Astrocyte of the cerebellum (primary cell): ENCODE measurements around the gene OLFM2.

Source experiments
- DNase-seq: peaks from one replicate; pipeline ENCODE4 v3.0.0-alpha.2; 2011; ENCODE audit warnings: low read depth
- H3K4me3 ChIP-seq: 2 replicates; pipeline ENCODE4 v1.5.1; 2011; ENCODE audit warnings: mild to moderate bottlenecking, low read depth, low read length, moderate library complexity
- in situ Hi-C: cut with HindIII; loops from 2 replicates; pipeline ENCODE4 v1.10.0; 2017; ENCODE audit warnings: low sequenced_read_pairs
- TF ChIP-seq, protein P1 (sequence below): IDR thresholded peaks from 2 replicates; pipeline ENCODE4 v1.5.1; 2012; ENCODE audit warnings: low read length, low read depth, moderate library complexity, mild to moderate bottlenecking; ENCODE audit errors: missing control alignments

OLFM2 gene

DNA sequence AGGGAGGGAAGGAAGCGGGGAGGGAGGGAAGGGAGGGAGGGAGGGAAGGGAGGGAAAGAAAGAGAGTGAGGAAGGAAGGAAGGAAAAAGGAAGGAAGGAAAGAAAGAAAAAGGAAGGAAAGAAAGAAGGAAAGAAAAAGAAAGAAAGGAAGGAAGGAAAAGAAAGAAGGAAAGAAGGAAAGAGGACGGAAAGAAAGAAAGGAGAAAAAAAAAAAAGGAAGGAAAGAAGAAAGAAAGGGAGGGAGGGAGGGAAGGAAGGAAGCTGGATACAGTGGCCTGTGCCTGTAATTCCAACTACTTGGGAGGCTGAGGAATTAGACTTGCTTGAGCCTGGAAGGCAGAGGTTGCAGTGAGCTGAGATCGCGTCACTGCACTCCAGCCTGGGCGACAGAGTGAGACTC is 35.3 kb downstream of the OLFM2 start:
- TF ChIP-seq, protein P1, sequence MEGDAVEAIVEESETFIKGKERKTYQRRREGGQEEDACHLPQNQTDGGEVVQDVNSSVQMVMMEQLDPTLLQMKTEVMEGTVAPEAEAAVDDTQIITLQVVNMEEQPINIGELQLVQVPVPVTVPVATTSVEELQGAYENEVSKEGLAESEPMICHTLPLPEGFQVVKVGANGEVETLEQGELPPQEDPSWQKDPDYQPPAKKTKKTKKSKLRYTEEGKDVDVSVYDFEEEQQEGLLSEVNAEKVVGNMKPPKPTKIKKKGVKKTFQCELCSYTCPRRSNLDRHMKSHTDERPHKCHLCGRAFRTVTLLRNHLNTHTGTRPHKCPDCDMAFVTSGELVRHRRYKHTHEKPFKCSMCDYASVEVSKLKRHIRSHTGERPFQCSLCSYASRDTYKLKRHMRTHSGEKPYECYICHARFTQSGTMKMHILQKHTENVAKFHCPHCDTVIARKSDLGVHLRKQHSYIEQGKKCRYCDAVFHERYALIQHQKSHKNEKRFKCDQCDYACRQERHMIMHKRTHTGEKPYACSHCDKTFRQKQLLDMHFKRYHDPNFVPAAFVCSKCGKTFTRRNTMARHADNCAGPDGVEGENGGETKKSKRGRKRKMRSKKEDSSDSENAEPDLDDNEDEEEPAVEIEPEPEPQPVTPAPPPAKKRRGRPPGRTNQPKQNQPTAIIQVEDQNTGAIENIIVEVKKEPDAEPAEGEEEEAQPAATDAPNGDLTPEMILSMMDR = no peak
- in situ Hi-C loops = no loop called here

DNA sequence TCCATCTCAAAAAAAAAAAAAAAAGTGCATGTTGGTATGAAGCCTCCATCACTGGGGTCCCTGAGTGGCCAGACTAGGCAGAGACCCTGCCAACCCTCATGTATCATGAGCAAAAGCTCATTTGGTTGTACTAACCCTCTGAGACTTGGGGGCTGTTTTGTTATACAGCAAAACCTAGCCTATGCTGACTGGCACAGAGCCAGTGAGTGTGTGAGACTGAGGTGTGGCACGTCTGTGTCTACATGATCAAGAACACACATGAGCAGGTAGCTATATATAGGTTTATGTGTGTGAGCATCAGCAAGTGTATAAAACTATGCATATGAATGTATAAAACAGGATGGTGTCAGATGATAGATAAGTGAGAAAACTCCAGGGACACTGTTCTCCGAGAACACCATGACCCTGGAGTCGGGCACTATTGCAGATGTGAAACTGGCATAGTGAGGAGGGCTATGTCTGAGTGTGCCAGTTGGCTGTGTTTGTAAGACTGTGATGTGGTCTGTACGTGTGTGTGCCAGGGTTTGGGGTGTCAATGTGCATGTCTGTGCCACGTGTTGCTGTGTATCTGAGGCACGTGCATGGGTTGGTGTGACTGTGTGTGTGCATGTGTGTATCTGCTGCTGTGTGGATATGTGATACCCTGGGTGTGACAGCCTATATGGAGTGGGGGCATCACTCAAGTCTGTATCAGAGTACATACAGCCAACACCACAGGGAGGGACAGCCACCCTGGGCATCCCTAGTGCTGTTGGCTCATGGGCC is 44.5 kb downstream of the OLFM2 start:
- no peak overlapping the region for H3K4me3 ChIP-seq
- in situ Hi-C loops = no loop called here
- DNase-seq = no peak
- TF ChIP-seq, protein P1 = no peak

More for the DNA sequence above, 35.3 kb downstream of the OLFM2 start:
- no peak for DNase-seq
- H3K4me3 ChIP-seq = no peak overlapping the region

DNA sequence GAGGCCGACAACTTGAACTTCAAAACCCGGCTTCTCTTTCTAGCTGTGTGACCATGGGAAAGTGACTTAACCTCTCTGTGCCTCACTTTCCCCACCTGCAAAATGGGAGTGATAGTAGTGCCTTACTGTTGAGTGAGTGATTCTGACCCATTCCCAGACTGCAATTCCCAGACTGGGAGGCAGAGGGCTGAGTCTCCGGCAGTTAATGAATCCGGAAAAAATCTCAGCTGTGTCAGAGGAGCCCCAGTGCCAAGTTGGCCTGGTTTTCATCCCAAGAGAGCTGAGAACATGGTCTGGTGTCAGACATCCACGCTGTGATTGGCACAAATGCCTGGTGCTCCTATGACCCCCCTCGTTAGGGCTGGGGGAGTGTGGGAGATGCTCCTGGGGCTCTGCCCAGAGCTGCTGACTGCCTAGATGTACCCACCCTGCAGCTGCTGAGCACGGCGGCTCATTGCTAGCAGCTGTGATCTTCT is 51.2 kb downstream of the OLFM2 start:
- DNase-seq = no peak
- TF ChIP-seq, protein P1 = peak; percentile 53
- no peak overlapping the region for H3K4me3 ChIP-seq
- in situ Hi-C loops = no loop called here

DNA sequence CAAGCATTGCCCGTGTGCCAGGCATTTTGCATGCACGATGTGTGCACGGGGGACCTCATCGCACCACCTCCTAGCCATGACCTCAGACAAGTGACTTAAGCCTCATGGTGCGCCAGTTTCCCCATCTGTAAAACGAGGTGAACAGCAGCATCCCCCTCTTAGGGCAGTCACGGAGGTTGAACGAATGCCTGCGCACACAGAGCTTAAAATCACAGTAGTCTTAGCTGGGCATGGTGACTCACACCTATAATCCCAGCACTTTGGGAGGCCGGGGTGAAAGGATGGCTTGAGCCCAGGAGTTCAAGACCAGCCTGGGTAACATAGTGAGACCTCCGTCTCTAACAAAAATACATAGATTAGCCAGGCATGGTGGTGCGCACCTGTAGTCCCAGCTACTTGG is 52.6 kb downstream of the OLFM2 start:
- DNase-seq = no peak
- TF ChIP-seq, protein P1 = no peak
- no peak overlapping the region for H3K4me3 ChIP-seq
- in situ Hi-C loops = no loop called here

DNA sequence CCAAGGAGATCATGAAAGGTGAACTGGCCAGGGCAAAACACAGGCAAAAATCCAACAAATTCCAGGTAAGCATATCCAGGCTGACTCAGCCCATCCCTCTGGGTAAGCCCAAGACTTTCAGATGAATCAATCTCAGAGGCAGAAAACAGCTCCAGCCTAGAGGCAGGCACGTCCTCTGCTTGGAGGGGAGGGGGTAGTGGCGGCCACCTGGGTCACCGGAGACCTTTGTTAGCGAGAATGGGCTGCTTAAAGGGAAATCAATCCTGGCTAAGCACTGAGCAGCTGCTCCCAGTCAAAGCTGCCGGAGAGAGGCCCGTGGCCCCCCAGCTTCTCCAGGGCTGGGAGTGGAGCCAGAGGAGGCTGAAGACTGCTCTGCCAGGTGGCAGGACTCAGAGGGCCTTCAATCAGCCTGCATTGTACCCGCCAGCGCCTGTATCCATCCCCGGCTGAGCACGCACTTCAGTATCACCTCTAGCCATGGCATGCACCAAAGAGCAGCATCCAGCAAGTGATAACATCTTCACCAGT is 53.0 kb downstream of the OLFM2 start:
- H3K4me3 ChIP-seq = no peak overlapping the region
- no peak for DNase-seq
- in situ Hi-C loops = no loop called here

DNA sequence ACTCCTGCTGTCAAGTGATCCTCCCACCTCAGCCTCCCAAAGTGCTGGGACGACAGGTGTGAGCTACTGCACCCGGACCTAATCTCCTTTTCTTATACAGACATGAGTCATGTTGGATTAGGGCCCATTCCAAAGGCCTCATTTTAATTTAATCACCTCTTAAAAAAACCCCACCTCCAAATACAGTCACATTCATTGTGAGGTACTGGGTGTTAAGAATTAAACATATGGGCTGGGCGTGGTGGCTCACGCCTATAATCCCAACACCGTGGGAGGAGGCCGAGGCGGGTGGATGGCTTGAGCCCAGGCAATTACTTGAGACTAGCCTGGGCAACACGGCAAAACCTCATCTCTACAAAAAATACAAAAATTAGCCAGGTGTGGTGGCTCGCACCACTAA is 54.6 kb downstream of the OLFM2 start:
- no peak for DNase-seq
- in situ Hi-C loops = no loop called here
- H3K4me3 ChIP-seq = no peak overlapping the region
- TF ChIP-seq, protein P1 = no peak

More for the DNA sequence above, 53.0 kb downstream of the OLFM2 start:
- TF ChIP-seq, protein P1 = no peak
